RKO (cell line): Measurements from ENCODE around the gene ARHGEF17.

Experiments used
- DNase-seq: peaks from one replicate; pipeline ENCODE4 v3.0.0-alpha.2; 2016; ENCODE audit warnings: low spot score

Gene ARHGEF17

GRCh38 chr11:73333173-73333572 is 25.1 kb downstream of the ARHGEF17 start:
- no peak for DNase-seq

- no peak for DNase-seq
Measured at GRCh38 chr11:73333640-73334383, 25.7 kb downstream of the ARHGEF17 start.

- DNase-seq = peak; percentile 61
Measured at GRCh38 chr11:73334384-73335203, 26.5 kb downstream of the ARHGEF17 start.

- peak; percentile 72 for DNase-seq
Measured at GRCh38 chr11:73335204-73335923, 27.3 kb downstream of the ARHGEF17 start.

GRCh38 chr11:73337846-73338245 is 29.8 kb downstream of the ARHGEF17 start:
- no peak for DNase-seq

- no peak for DNase-seq
Measured at GRCh38 chr11:73338279-73338678, 30.2 kb downstream of the ARHGEF17 start.

GRCh38 chr11:73340164-73340563 is 32.1 kb downstream of the ARHGEF17 start:
- peak; percentile 19 for DNase-seq

- DNase-seq = no peak
Measured at GRCh38 chr11:73342633-73343032, 34.6 kb downstream of the ARHGEF17 start.

- DNase-seq = no peak
Measured at GRCh38 chr11:73343076-73343873, 35.2 kb downstream of the ARHGEF17 start.

- DNase-seq = no peak
Measured at GRCh38 chr11:73344191-73344607, 36.1 kb downstream of the ARHGEF17 start.

GRCh38 chr11:73345481-73346160 is 37.5 kb downstream of the ARHGEF17 start:
- DNase-seq = no peak

GRCh38 chr11:73346186-73346935 is 38.3 kb downstream of the ARHGEF17 start:
- no peak for DNase-seq

- no peak for DNase-seq
Measured at GRCh38 chr11:73347067-73347466, 39.0 kb downstream of the ARHGEF17 start.

- DNase-seq = no peak
Measured at GRCh38 chr11:73348838-73349237, 40.8 kb downstream of the ARHGEF17 start.

- no peak for DNase-seq
Measured at GRCh38 chr11:73349633-73350032, 41.6 kb downstream of the ARHGEF17 start.

GRCh38 chr11:73350908-73351636 is 43.0 kb downstream of the ARHGEF17 start:
- peak; percentile 69 for DNase-seq

- DNase-seq = no peak
Measured at GRCh38 chr11:73353422-73353821, 45.3 kb downstream of the ARHGEF17 start.

GRCh38 chr11:73355109-73355508 is 47.0 kb downstream of the ARHGEF17 start:
- no peak for DNase-seq

GRCh38 chr11:73356979-73357860 is 49.1 kb downstream of the ARHGEF17 start:
- no peak for DNase-seq
